Measurements from ENCODE around the gene YRDC. TPM values are rescaled to one million over a fixed set of nuclear protein-coding genes. Genes with fewer than 3 reads are reported as not detected.

YRDC gene
- total and polyA plus RNA-seq, 9 of the 15 experiments (the other 6 are each of a cell fraction or from before 2014, with no cell fraction given), result 11.1 to 58.5 (median 49.8) TPM

- Histone ChIP-seq H2AFZ (ENCODE audit: low read depth, low read length) (peak overlapping the region; percentile 65), H3K9ac (ENCODE audit: insufficient read depth in 1 of 2, low read depth in 2 of 2, low read length in 2 of 2) (peak overlapping the region; percentile 87 to 98), H3K79me2 (ENCODE audit: control insufficient read depth, insufficient read depth, low read length) (peaks cover 52% of the 10 kb centered on the region), H4K20me1 (replicated peaks; ENCODE audit: control insufficient read depth, insufficient read depth, low read length) (peaks cover 17% of the 10 kb centered on the region), H3K36me3 (ENCODE audit: control insufficient read depth, insufficient read depth, low read length) (peaks cover 59% of the 10 kb centered on the region), H3K4me2 (ENCODE audit: insufficient read depth, low read length) (peak overlapping the region; percentile 90), H3K9me3 (replicated peaks; ENCODE audit: control insufficient read depth, insufficient read depth, low read depth, low read length) (no peaks in the 10 kb centered on the region), H3K27me3 (ENCODE audit: control insufficient read depth in 2 of 2, insufficient read depth in 2 of 2, low read length in 2 of 2) (no peaks in the 10 kb centered on the region), H3K9me1 (ENCODE audit: control insufficient read depth, insufficient read depth, low read length) (peaks cover 3% of the 10 kb centered on the region), H3K27ac (ENCODE audit: extremely low read depth, low read depth, low read length) (peak overlapping the region; percentile 78; the same call in 2 of the 3 replicates), H3K4me1 (replicated peaks in 1 of 2; ENCODE audit: control insufficient read depth in 2 of 2, insufficient read depth in 2 of 2, low read length in 2 of 2) (peaks cover 18 to 25% of the 10 kb centered on the region in 2 experiments; a peak in 4 of 5 replicates), H3K4me3 (peak overlapping the region; percentile 93)
- in situ Hi-C loops (cut with MboI), result no loop called here
- DNase-seq (ENCODE audit: extremely low read depth in 1 of 4, low spot score in 3 of 4) (peak; percentile 86 to 95 (median 92)), ATAC-seq (peak; percentile 94), FAIRE-seq (no peak)
- intact Hi-C loops (cut with micrococcal nuclease), result loop anchor here (2.0 kb wide), 1 partner anchor 118 kb away; a partner anchor contains a TSS
- POLR2A ChIA-PET, result interaction anchor here (0.6 to 2.3 kb wide), 20 partner anchors 9 to 1649 kb away, joined by 3 to 18 read pairs (median 4); partner anchors contain the start of genes INPP5B and MTF1
- BruUV-seq (replicated peaks), result TSS peak; percentile 83
- CTCF ChIA-PET (ENCODE audit: low intra/inter-chr PET ratio), result no interaction called here
- WGBS (ENCODE audit: insufficient coverage, low coverage, missing lambda C conversion rate), result 2% methylated on average over 40 of the region's 54 CpGs
- TF ChIP-seq JUND (IDR thresholded peaks at IDR 0.05; ENCODE audit: borderline replicate concordance, low read depth, low read length) (no peak), JUND (tag; IDR thresholded peaks at IDR 0.05; ENCODE audit: borderline replicate concordance, low read depth, low read length) (peak; percentile 12; the same call in 1 of the 3 replicates), KDM5B (IDR thresholded peaks at IDR 0.05; ENCODE audit: insufficient replicate concordance, low read depth, low read length) (peak; percentile 50), YY1 (IDR thresholded peaks at IDR 0.05; ENCODE audit: borderline replicate concordance in 1 of 3, control insufficient read depth in 1 of 3, extremely low read depth in 1 of 3, insufficient read depth in 3 of 3, insufficient read length in 1 of 3, insufficient replicate concordance in 2 of 3, low read depth in 1 of 3, low read length in 2 of 3) (peak in 2 of 3 experiments; percentile 31 to 46), REST (IDR thresholded peaks at IDR 0.05; ENCODE audit: borderline replicate concordance) (0 out of 2 replicates have a peak, but pooled peaks have one; percentile 4), REST (CRISPR knock-in tag; IDR thresholded peaks at IDR 0.05; ENCODE audit: low read depth) (no peak), SP1 (CRISPR knock-in tag; IDR thresholded peaks at IDR 0.05) (peak; percentile 24; the same call in 1 of the 2 replicates), CREB1 (IDR thresholded peaks at IDR 0.05) (no peak), CREB1 (CRISPR knock-in tag; IDR thresholded peaks at IDR 0.05) (0 out of 2 replicates have a peak, but pooled peaks have one; percentile 19), RBM25 (IDR thresholded peaks at IDR 0.05; ENCODE audit: low read depth, low read length, severe bottlenecking) (no peak)
These were observed 636 bp upstream of the YRDC start for GRCh38 chr1:37808369-37809319.
